Kidney tubule cell (primary cell): ENCODE measurements around the gene PRELP.
A peak's percentile ranks its signal among the peaks of the same experiment; 100 is the strongest.

Experiments used
- DNase-seq: peaks from one replicate; pipeline ENCODE4 v3.0.0-alpha.2; 2018; ENCODE audit warnings: low spot score

PRELP gene

GRCh38 chr1:203478231-203478630, 2.6 kb downstream of the PRELP start:
- no peak for DNase-seq

- no peak for DNase-seq
These were observed 3.4 kb downstream of the PRELP start for GRCh38 chr1:203478986-203479385.

GRCh38 chr1:203479646-203480045, 4.0 kb downstream of the PRELP start:
- DNase-seq: no peak

GRCh38 chr1:203480084-203480483, 4.5 kb downstream of the PRELP start:
- no peak for DNase-seq

- DNase-seq: peak; percentile 86
These were observed 5.0 kb downstream of the PRELP start for GRCh38 chr1:203480525-203481084.

GRCh38 chr1:203481196-203481595, 5.6 kb downstream of the PRELP start:
- DNase-seq: no peak

- no peak for DNase-seq
These were observed 11.2 kb downstream of the PRELP start for GRCh38 chr1:203486618-203487370.

GRCh38 chr1:203488539-203488938, 12.9 kb downstream of the PRELP start:
- no peak for DNase-seq

- DNase-seq: no peak
These were observed 15.0 kb downstream of the PRELP start for GRCh38 chr1:203490607-203491006.

GRCh38 chr1:203491664-203492063, 16.1 kb downstream of the PRELP start:
- DNase-seq: no peak

GRCh38 chr1:203492082-203492747, 16.6 kb downstream of the PRELP start:
- no peak for DNase-seq

GRCh38 chr1:203492748-203493130, 17.1 kb downstream of the PRELP start:
- DNase-seq: no peak

GRCh38 chr1:203493901-203494300, 18.3 kb downstream of the PRELP start, which contains the start of gene OPTC:
Gene OPTC (plus strand): TSS chr1:203494153. CDS start chr1:203496006, 1,853 bp downstream.
- no peak for DNase-seq

GRCh38 chr1:203495845-203496244, 20.2 kb downstream of the PRELP start:
- DNase-seq: no peak

GRCh38 chr1:203497269-203497777, 21.7 kb downstream of the PRELP start:
- no peak for DNase-seq

GRCh38 chr1:203499643-203500278, 24.2 kb downstream of the PRELP start:
- DNase-seq: no peak

- no peak for DNase-seq
These were observed 24.7 kb downstream of the PRELP start for GRCh38 chr1:203500279-203500678.

GRCh38 chr1:203503836-203504235, 28.2 kb downstream of the PRELP start:
- DNase-seq: no peak

GRCh38 chr1:203504400-203505250, 29.0 kb downstream of the PRELP start:
- DNase-seq: peak; percentile 82

- DNase-seq: no peak
These were observed 30.1 kb downstream of the PRELP start for GRCh38 chr1:203505526-203506204.
